HepG2 (cell line): ENCODE data around the gene ST3GAL4.

ENCODE experiments used
- TF ChIP-seq, protein P1 (sequence below): sonication (generic); formaldehyde crosslinking; IDR thresholded peaks from 2 replicates; pipeline ENCODE4 v1.4.0; 2020; ENCODE audit warnings: missing genetic modification reagents
- TF ChIP-seq, protein P2 (sequence below): sonication (generic); formaldehyde crosslinking; IDR thresholded peaks from 2 replicates; pipeline ENCODE4 v1.4.0; 2020; ENCODE audit warnings: missing genetic modification reagents, borderline replicate concordance

DNA sequence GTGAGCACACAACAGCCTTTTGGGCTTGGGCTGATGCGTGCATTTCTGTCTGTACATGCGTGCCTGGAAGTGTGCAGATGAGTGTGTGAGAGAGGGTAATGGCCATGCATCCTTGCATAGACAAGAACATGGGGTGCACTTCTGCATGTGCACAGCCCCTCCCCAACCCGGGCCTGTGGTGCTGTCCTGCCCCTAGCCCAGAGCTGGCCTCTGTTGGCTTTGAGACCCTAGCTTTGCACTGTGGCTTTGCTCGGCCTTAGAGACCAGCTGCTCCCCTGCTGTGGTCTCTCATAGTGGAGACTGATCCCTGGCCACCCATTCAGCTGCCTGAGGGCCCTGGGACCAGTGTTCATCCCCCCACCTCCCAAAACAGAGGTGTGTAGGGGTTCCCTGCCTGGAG, 25.4 kb downstream of the ST3GAL4 start:
- TF ChIP-seq, protein P1, sequence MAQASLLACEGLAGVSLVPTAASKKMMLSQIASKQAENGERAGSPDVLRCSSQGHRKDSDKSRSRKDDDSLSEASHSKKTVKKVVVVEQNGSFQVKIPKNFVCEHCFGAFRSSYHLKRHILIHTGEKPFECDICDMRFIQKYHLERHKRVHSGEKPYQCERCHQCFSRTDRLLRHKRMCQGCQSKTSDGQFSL: no peak
- TF ChIP-seq, protein P2, sequence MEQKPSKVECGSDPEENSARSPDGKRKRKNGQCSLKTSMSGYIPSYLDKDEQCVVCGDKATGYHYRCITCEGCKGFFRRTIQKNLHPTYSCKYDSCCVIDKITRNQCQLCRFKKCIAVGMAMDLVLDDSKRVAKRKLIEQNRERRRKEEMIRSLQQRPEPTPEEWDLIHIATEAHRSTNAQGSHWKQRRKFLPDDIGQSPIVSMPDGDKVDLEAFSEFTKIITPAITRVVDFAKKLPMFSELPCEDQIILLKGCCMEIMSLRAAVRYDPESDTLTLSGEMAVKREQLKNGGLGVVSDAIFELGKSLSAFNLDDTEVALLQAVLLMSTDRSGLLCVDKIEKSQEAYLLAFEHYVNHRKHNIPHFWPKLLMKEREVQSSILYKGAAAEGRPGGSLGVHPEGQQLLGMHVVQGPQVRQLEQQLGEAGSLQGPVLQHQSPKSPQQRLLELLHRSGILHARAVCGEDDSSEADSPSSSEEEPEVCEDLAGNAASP (CRISPR knock-in tag): no peak
